GM13977 (cell line): ENCODE results near the gene OR2L13.

Experiments
- DNase-seq: peaks from one replicate; pipeline ENCODE4 v3.0.0; 2012; ENCODE audit warnings: low spot score
- CTCF ChIP-seq: IDR thresholded peaks from 2 replicates; pipeline ENCODE4 v1.5.1; 2012; ENCODE audit warnings: mild to moderate bottlenecking, control low read depth; ENCODE audit not compliant: insufficient read depth; ENCODE audit errors: extremely low read depth, missing control alignments
- in situ Hi-C: fragments of 300-500 bp; cut with MboI; formaldehyde crosslinking; loops from one replicate; pipeline ENCODE4 v1.12.0; 2022; ENCODE audit warnings: low sequenced_read_pairs, low pct_unique_long_range_greater_than_20kb, mixed read lengths, inconsistent platforms; ENCODE audit not compliant: unreplicated experiment

Gene OR2L13

GRCh38 chr1:248094884-248095283 is at the start of gene OR2L13:
TSS of gene OR2L13 (plus strand) at chr1:248095184. CDS start at chr1:248099376, 4,192 bp downstream.
- no peak for TF ChIP-seq CTCF
- no peak for DNase-seq
- in situ Hi-C loops = no loop called here

GRCh38 chr1:248045209-248045608 is 49.8 kb upstream of the OR2L13 start:
- DNase-seq = no peak
- in situ Hi-C loops = no loop called here
- TF ChIP-seq CTCF = no peak

GRCh38 chr1:248046536-248046935 is 48.4 kb upstream of the OR2L13 start, which contains the start of gene OR2L3:
TSS of gene OR2L3 (plus strand) at chr1:248046836. CDS start at chr1:248060682, 13,846 bp downstream.
- DNase-seq = no peak
- in situ Hi-C loops = no loop called here
- no peak for TF ChIP-seq CTCF

GRCh38 chr1:248047008-248047407 is 48.0 kb upstream of the OR2L13 start:
- in situ Hi-C loops = no loop called here
- TF ChIP-seq CTCF = no peak
- DNase-seq = no peak

- in situ Hi-C loops = no loop called here
- DNase-seq = no peak
- no peak for TF ChIP-seq CTCF
Measured at GRCh38 chr1:248054671-248055070, 40.3 kb upstream of the OR2L13 start.

GRCh38 chr1:248055261-248055660 is 39.7 kb upstream of the OR2L13 start:
- in situ Hi-C loops = no loop called here
- DNase-seq = no peak
- TF ChIP-seq CTCF = no peak

GRCh38 chr1:248065071-248065470 is 29.9 kb upstream of the OR2L13 start:
- DNase-seq = no peak
- in situ Hi-C loops = no loop called here
- TF ChIP-seq CTCF = no peak
